H1 (cell line): ENCODE results near the gene TEX2. TPM values are rescaled to one million over a fixed set of nuclear protein-coding genes. Genes with fewer than 3 reads are reported as not detected.

Experiments used
- CTCF ChIA-PET: fragments of 300-600 bp; sonication (Branson Sonifier 250); formaldehyde crosslinking; loops from one replicate; lab custom pipeline; 2021; ENCODE audit not compliant: partially characterized antibody; lab: Charles Lee
- POLR2A ChIA-PET: fragments of 300-600 bp; sonication (Branson Sonifier 250); formaldehyde crosslinking; loops from one replicate; lab custom pipeline; 2021; ENCODE audit warnings: inconsistent platforms; ENCODE audit not compliant: partially characterized antibody; lab: Charles Lee
- DNase-seq, 2 experiments: peaks; one replicate each; pipeline versions ENCODE4 v3.0.0 to v3.0.0-alpha.2; 2010 to 2022; ENCODE audit warnings: low spot score in 2 of 2, low read depth in 1 of 2, mixed read lengths in 1 of 2
- FAIRE-seq: peaks from 2 replicates; lab custom pipeline; 2011; peaks lifted over from hg19 to GRCh38; lab: Jason Lieb, UNC
- H2AFZ ChIP-seq: 2 replicates; pipeline ENCODE4 v1.8.1; 2012; ENCODE audit warnings: low read length, inconsistent platforms
- H2AK5ac ChIP-seq: 2 replicates; pipeline ENCODE4 v1.6.1; 2013; ENCODE audit warnings: low read depth, low read length
- H2BK120ac ChIP-seq: replicated peaks from 2 replicates; pipeline ENCODE3; 2013; ENCODE audit warnings: low read depth, low read length, inconsistent platforms
- H2BK12ac ChIP-seq: 2 replicates; pipeline ENCODE4 v1.6.1; 2013; ENCODE audit warnings: low read depth, low read length
- H2BK15ac ChIP-seq: 2 replicates; pipeline ENCODE4 v1.6.1; 2013; ENCODE audit warnings: low read length
- H2BK20ac ChIP-seq: 2 replicates; pipeline ENCODE4 v1.6.1; 2013; ENCODE audit warnings: low read length
- H2BK5ac ChIP-seq: 2 replicates; pipeline ENCODE4 v1.6.1; 2013; ENCODE audit warnings: low read depth, low read length
- H3K14ac ChIP-seq: 2 replicates; pipeline ENCODE4 v1.6.1; 2013; ENCODE audit warnings: inconsistent platforms; ENCODE audit not compliant: insufficient read length
- H3K18ac ChIP-seq: 2 replicates; pipeline ENCODE4 v1.6.1; 2013; ENCODE audit warnings: low read length; ENCODE audit errors: extremely low read depth
- H3K23ac ChIP-seq: 2 replicates; pipeline ENCODE4 v1.6.1; 2013; ENCODE audit warnings: inconsistent platforms; ENCODE audit not compliant: insufficient read length
- H3K23me2 ChIP-seq: 2 replicates; pipeline ENCODE4 v1.6.1; 2013; ENCODE audit warnings: low read depth, low read length
- H3K27ac ChIP-seq: 2 replicates; pipeline ENCODE4 v1.6.1; 2011; ENCODE audit warnings: low read depth, low read length, inconsistent platforms
- H3K27me3 ChIP-seq, 4 experiments: replicated peaks in 1 of 4; 1 replicate in 1 of 4; 2 replicates in 3 of 4; pipeline versions ENCODE4 v1.6.1 to v1.8.1; 2011 to 2013; ENCODE audit warnings: low read length in 3 of 4, mild to moderate bottlenecking in 3 of 4, inconsistent platforms in 2 of 4, mixed read lengths in 2 of 4, moderate library complexity in 1 of 4; ENCODE audit not compliant: control insufficient read depth in 3 of 4, insufficient read depth in 3 of 4; ENCODE audit errors: extremely low read depth in 1 of 4
- H3K36me3 ChIP-seq, 4 experiments: 2 replicates each; pipeline versions ENCODE4 v1.6.1 to v1.8.1; 2011 to 2013; ENCODE audit warnings: mild to moderate bottlenecking in 4 of 4, low read length in 3 of 4, moderate library complexity in 2 of 4, control low read depth in 1 of 4, inconsistent platforms in 1 of 4; ENCODE audit not compliant: insufficient read depth in 4 of 4, control insufficient read depth in 2 of 4
- H3K4ac ChIP-seq: replicated peaks from 2 replicates; pipeline ENCODE3; 2013; ENCODE audit warnings: low read length, low read depth, mixed read lengths, inconsistent platforms; ENCODE audit not compliant: insufficient read length
- H3K4me1 ChIP-seq, 4 experiments: replicated peaks in 1 of 4; 1 replicate in 1 of 4; 2 replicates in 3 of 4; pipeline versions ENCODE4 v1.6.1 to v1.8.1; 2011 to 2013; ENCODE audit warnings: low read length in 3 of 4, inconsistent platforms in 2 of 4, mixed read lengths in 1 of 4; ENCODE audit not compliant: insufficient read depth in 4 of 4, control insufficient read depth in 3 of 4
- H3K4me2 ChIP-seq, 2 experiments: 2 replicates each; pipeline versions ENCODE4 v1.6.1 to v1.8.1; 2011 to 2013; ENCODE audit warnings: low read depth in 2 of 2, low read length in 2 of 2, control low read depth in 1 of 2, inconsistent platforms in 1 of 2, mild to moderate bottlenecking in 1 of 2; ENCODE audit not compliant: insufficient read depth in 1 of 2
- H3K4me3 ChIP-seq, 4 experiments: fragments of 200-600, 300-600 bp in 1 of 4; sonication (generic), shearing (Covaris generic), sonication (Bioruptor Twin) in 1 of 4; 2 replicates each; pipeline versions ENCODE4 v1.5.1 to v1.8.1; 2011 to 2016; ENCODE audit warnings: low read length in 4 of 4, low read depth in 3 of 4, control low read depth in 2 of 4, inconsistent platforms in 2 of 4, mild to moderate bottlenecking in 2 of 4, mixed read lengths in 1 of 4, moderate library complexity in 1 of 4; ENCODE audit not compliant: insufficient read depth in 2 of 4; ENCODE audit errors: extremely low read depth in 1 of 4
- H3K56ac ChIP-seq: replicated peaks from 2 replicates; pipeline ENCODE3; 2013; ENCODE audit warnings: low read depth, mild to moderate bottlenecking, mixed read lengths, low read length, inconsistent platforms; ENCODE audit not compliant: insufficient read length
- H3K79me1 ChIP-seq: 2 replicates; pipeline ENCODE4 v1.6.1; 2013; ENCODE audit warnings: low read depth, low read length, control low read depth
- H3K79me2 ChIP-seq, 2 experiments: 2 replicates each; pipeline versions ENCODE4 v1.6.1 to v1.8.1; 2012 to 2013; ENCODE audit warnings: low read length in 2 of 2, mild to moderate bottlenecking in 2 of 2, inconsistent platforms in 1 of 2; ENCODE audit not compliant: insufficient read depth in 2 of 2, control insufficient read depth in 1 of 2
- H3K9ac ChIP-seq, 4 experiments: replicated peaks in 1 of 4; 1 replicate in 1 of 4; 2 replicates in 3 of 4; pipeline versions ENCODE4 v1.6.1 to v1.8.1; 2011 to 2013; ENCODE audit warnings: low read depth in 3 of 4, low read length in 3 of 4, control low read depth in 2 of 4, mild to moderate bottlenecking in 2 of 4, moderate library complexity in 2 of 4, inconsistent platforms in 1 of 4; ENCODE audit errors: extremely low read depth in 1 of 4
- H3K9me3 ChIP-seq, 2 experiments: 2 replicates each; pipeline versions ENCODE4 v1.6.1 to v1.8.1; 2012 to 2013; ENCODE audit warnings: mild to moderate bottlenecking in 2 of 2, moderate library complexity in 2 of 2, control low read depth in 1 of 2, inconsistent platforms in 1 of 2, low read depth in 1 of 2, low read length in 1 of 2, mixed read lengths in 1 of 2; ENCODE audit not compliant: insufficient read depth in 2 of 2
- H4K20me1 ChIP-seq, 2 experiments: replicated peaks in 1 of 2; 2 replicates each; pipeline versions ENCODE3 to v1.8.1; 2011 to 2013; ENCODE audit warnings: inconsistent platforms in 2 of 2, low read length in 2 of 2, mild to moderate bottlenecking in 1 of 2; ENCODE audit not compliant: insufficient read depth in 2 of 2, control insufficient read depth in 1 of 2
- H4K5ac ChIP-seq: 2 replicates; pipeline ENCODE4 v1.6.1; 2013; ENCODE audit warnings: low read length, low read depth, mixed read lengths, inconsistent platforms; ENCODE audit not compliant: insufficient read length
- H4K8ac ChIP-seq: 2 replicates; pipeline ENCODE4 v1.8.0; 2013; ENCODE audit warnings: mild to moderate bottlenecking, moderate library complexity, low read length, inconsistent platforms; ENCODE audit not compliant: insufficient read depth; ENCODE audit errors: extremely low read depth
- H4K91ac ChIP-seq: replicated peaks from 2 replicates; pipeline ENCODE3; 2013; ENCODE audit warnings: low read length, mixed read lengths, inconsistent platforms; ENCODE audit not compliant: insufficient read length
- ATF3 ChIP-seq: IDR thresholded peaks from 2 replicates; pipeline ENCODE4 v1.6.1; 2011; ENCODE audit warnings: low read depth, mild to moderate bottlenecking, low read length; ENCODE audit not compliant: insufficient read depth
- BRCA1 ChIP-seq: IDR thresholded peaks from 2 replicates; pipeline ENCODE4 v1.6.1; 2012; ENCODE audit warnings: low read depth, low read length, improper control_type of control experiment
- CBX5 ChIP-seq: fragments of 300-800, 300-1000 bp; sonication (generic); IDR thresholded peaks from 2 replicates; pipeline ENCODE4 v1.7.1; 2016; ENCODE audit warnings: antibody characterized with exemption, low read length, low read depth
- CEBPB ChIP-seq: IDR thresholded peaks from 2 replicates; pipeline ENCODE4 v1.6.1; 2012; ENCODE audit warnings: low read depth, low read length
- CHD2 ChIP-seq: IDR thresholded peaks from 2 replicates; pipeline ENCODE4 v1.6.1; 2012; ENCODE audit warnings: low read length, improper control_type of control experiment
- CTBP2 ChIP-seq: IDR thresholded peaks from 2 replicates; pipeline ENCODE4 v1.7.0; 2011; ENCODE audit warnings: borderline replicate concordance, mild to moderate bottlenecking, moderate library complexity, mixed read lengths, low read length; ENCODE audit not compliant: insufficient read depth, insufficient read length
- GABPA ChIP-seq: IDR thresholded peaks from 2 replicates; pipeline ENCODE4 v1.6.1; 2011; ENCODE audit warnings: mild to moderate bottlenecking, low read length, moderate library complexity, borderline replicate concordance; ENCODE audit not compliant: insufficient read depth
- MAFK ChIP-seq: IDR thresholded peaks from 2 replicates; pipeline ENCODE4 v1.6.1; 2012; ENCODE audit warnings: low read depth, mild to moderate bottlenecking, improper control_type of control experiment, low read length
- RAD21 ChIP-seq, 2 experiments: IDR thresholded peaks in 1 of 2; conservative IDR thresholded peaks in 1 of 2; 2 replicates each; pipeline ENCODE4 v1.6.1; 2011; ENCODE audit warnings: low read depth in 2 of 2, low read length in 2 of 2, improper control_type of control experiment in 1 of 2, inconsistent platforms in 1 of 2, mild to moderate bottlenecking in 1 of 2, moderate library complexity in 1 of 2
- SIN3A ChIP-seq, 2 experiments: IDR thresholded peaks in 1 of 2; conservative IDR thresholded peaks in 1 of 2; 2 replicates each; pipeline ENCODE4 v1.6.1; 2011 to 2012; ENCODE audit warnings: low read length in 2 of 2, improper control_type of control experiment in 1 of 2, low read depth in 1 of 2, mild to moderate bottlenecking in 1 of 2
- SUZ12 ChIP-seq: fragments of 200-600 bp; sonication (generic); IDR thresholded peaks from 2 replicates; pipeline ENCODE4 v1.6.1; 2012; ENCODE audit warnings: mild to moderate bottlenecking, inconsistent platforms, low read length, moderate library complexity, mixed read lengths
- TEAD4 ChIP-seq: IDR thresholded peaks from 2 replicates; pipeline ENCODE4 v1.6.1; 2012; ENCODE audit warnings: low read depth, low read length, inconsistent platforms, mixed read lengths
- WGBS, 2 experiments: shearing (Covaris generic) in 1 of 2; methylation state at CpG; one replicate each; pipeline versions ENCODE4 v1.1.6 to v1.1.7; 2013 to 2015; ENCODE audit warnings: low lambda C conversion rate in 2 of 2, mixed read lengths in 2 of 2, inconsistent platforms in 1 of 2, low coverage in 1 of 2, missing lambda C conversion rate in 1 of 2; ENCODE audit not compliant: insufficient replicate concordance in 2 of 2, insufficient coverage in 1 of 2, insufficient read length in 1 of 2; ENCODE audit errors: extremely low coverage in 1 of 2, missing lambda C conversion rate in 1 of 2; 5-methylcytosine and 5-hydroxymethylcytosine counted together
- polyA plus RNA-seq, 7 experiments: library from polyadenylated mRNA; depleted of rRNA in 3 of 7; stranded (reverse) in 5 of 7; unstranded in 2 of 7; fragments of >200 nt in 5 of 7; fragments of 200-250 nt in 2 of 7; gene quantifications; 1 replicate in 5 of 7; 2 replicates in 1 of 7; 4 replicates in 1 of 7; pipeline versions ENCODE4 v1.2.1 to v1.2.3, GENCODE V29; 2011 to 2013; ENCODE audit warnings: missing spikeins in 2 of 7, mixed read lengths in 2 of 7
- total RNA-seq: library from RNA; stranded (reverse); fragmentation: NEBNext Ultra II Directional; extraction: Animal tissue kit (Norgen Biotek cat#: 25700); gene quantifications from 2 replicates; pipeline ENCODE4 v1.2.1, GENCODE V29; 2021

The TEX2 gene
- total and polyA plus RNA-seq, 2 of the 8 experiments (the other 6 are each of a cell fraction or from before 2014, with no cell fraction given): 6.1 to 15.6 TPM

DNA sequence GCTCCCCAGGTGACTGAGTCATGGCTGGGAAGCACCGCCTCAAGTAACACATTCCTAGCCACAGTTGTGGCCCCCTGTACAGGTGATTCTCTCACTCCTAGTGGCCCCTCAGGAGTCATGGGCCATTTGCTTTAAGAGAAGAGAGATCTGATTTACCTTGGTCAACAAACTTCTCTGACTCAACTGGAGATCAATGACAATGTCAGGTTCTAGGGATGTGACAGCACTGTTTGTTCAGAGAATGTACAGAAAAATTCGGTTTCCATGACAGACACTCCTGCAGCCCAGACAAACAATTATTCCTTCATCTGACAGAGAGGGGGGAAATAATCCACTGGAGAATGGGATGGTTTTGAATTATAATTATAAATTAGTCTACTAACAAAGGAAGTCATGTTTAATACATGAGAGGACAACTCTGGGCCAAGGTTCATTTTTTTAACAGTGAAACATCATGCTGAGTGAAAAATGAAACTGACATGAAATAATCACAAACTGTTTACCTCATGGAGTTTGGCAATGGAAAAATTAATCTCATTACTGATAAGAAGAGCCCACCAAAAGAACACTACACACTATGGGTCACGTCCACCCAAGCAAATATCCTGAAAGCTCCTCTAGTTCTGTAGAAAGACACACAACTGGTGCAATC lies 142.8 kb downstream of the TEX2 start:
- no peaks in the 10 kb centered on the region for H4K20me1 ChIP-seq
- no peak overlapping the region for H2AFZ ChIP-seq
- H4K5ac ChIP-seq: no peak overlapping the region
- no peak overlapping the region for H4K8ac ChIP-seq
- H2BK20ac ChIP-seq: no peak overlapping the region
- H3K79me2 ChIP-seq: no peaks in the 10 kb centered on the region
- H3K4ac ChIP-seq: no peak overlapping the region
- no peaks in the 10 kb centered on the region; a peak in 1 of 4 replicates for H3K9me3 ChIP-seq
- no peak overlapping the region for H3K23ac ChIP-seq
- 92% methylated on average over 3 of the region's 3 CpGs; no CpG with 5 or more reads in 1 of the 2 experiments for WGBS, 2 experiments
- H3K14ac ChIP-seq: no peak overlapping the region
- no peak overlapping the region for H3K9ac ChIP-seq
- FAIRE-seq (no peak), DNase-seq (no peak)
- no peak overlapping the region for H3K4me3 ChIP-seq
- H3K23me2 ChIP-seq: no peaks in the 10 kb centered on the region
- H4K91ac ChIP-seq: no peak overlapping the region
- H3K27ac ChIP-seq: no peak overlapping the region
- H2AK5ac ChIP-seq: no peak overlapping the region
- no peaks in the 10 kb centered on the region for H3K27me3 ChIP-seq
- H3K4me1 ChIP-seq: no peaks in the 10 kb centered on the region
- ChIA-PET POLR2A (interaction anchor here (0.5 to 2.7 kb wide), 4 partner anchors 9 to 30 kb away, joined by 3 to 8 read pairs (median 5); partner anchors contain the start of gene ERN1), CTCF (interaction anchor here (1.0 to 4.1 kb wide), 6 partner anchors 10 to 95 kb away, joined by 3 to 14 read pairs (median 4); partner anchors contain the start of gene ERN1)
- no peak overlapping the region for H3K18ac ChIP-seq
- no peak overlapping the region for H2BK12ac ChIP-seq
- H2BK5ac ChIP-seq: no peak overlapping the region
- no peak overlapping the region for H3K4me2 ChIP-seq
- H2BK15ac ChIP-seq: no peak overlapping the region
- no peaks in the 10 kb centered on the region for H3K36me3 ChIP-seq
- H3K56ac ChIP-seq: no peak overlapping the region
- no peaks in the 10 kb centered on the region for H3K79me1 ChIP-seq
- no peak overlapping the region for H2BK120ac ChIP-seq
- TF ChIP-seq CHD2 (no peak), GABPA (no peak), ATF3 (no peak), SIN3A (conservative IDR thresholded peaks at IDR 0.05 in 1 of 2, IDR thresholded peaks at IDR 0.05 in 1 of 2; ENCODE audit: low read depth in 1 of 2, low read length in 2 of 2) (no peak), TEAD4 (no peak), CTBP2 (no peak), SUZ12 (no peak), CEBPB (no peak), RAD21 (IDR thresholded peaks at IDR 0.05 in 1 of 2, conservative IDR thresholded peaks at IDR 0.05 in 1 of 2; ENCODE audit: low read depth in 2 of 2, low read length in 2 of 2) (no peak), BRCA1 (no peak), MAFK (no peak), CBX5 (no peak)
